GM12892 (cell line): Measurements from ENCODE around the gene FIP1L1. TPM values are rescaled to one million over a fixed set of nuclear protein-coding genes. Genes with fewer than 3 reads are reported as not detected.
A peak's percentile ranks its signal among the peaks of the same experiment; 100 is the strongest.
"Not testable (repeated sequence)": the region's sequence is repeated elsewhere in the genome, so short reads cannot be mapped to it uniquely, and the experiment has no call there.

Experiments
- DNase-seq: peaks from one replicate; pipeline ENCODE4 v3.0.0; 2011; ENCODE audit not compliant: insufficient read length
- FAIRE-seq: peaks from 2 replicates; lab custom pipeline; 2011; peaks lifted over from hg19 to GRCh38; lab: Jason Lieb, UNC
- POLR2A ChIP-seq: IDR thresholded peaks from 2 replicates; pipeline ENCODE4 v1.6.1; 2011; ENCODE audit warnings: low read depth, low read length, control low read depth
- POLR2AphosphoS5 ChIP-seq: IDR thresholded peaks from 2 replicates; pipeline ENCODE4 v1.6.1; 2011; ENCODE audit warnings: low read depth, low read length, control low read depth
- TAF1 ChIP-seq: IDR thresholded peaks from 2 replicates; pipeline ENCODE4 v1.6.1; 2011; ENCODE audit warnings: low read depth, mild to moderate bottlenecking, control low read depth, low read length, borderline replicate concordance
- polyA plus RNA-seq: library from polyadenylated mRNA; unstranded; fragments of >200 nt; gene quantifications from one replicate; pipeline ENCODE4 v1.2.1, GENCODE V29; 2012; ENCODE audit warnings: missing spikeins, inconsistent platforms; ENCODE audit not compliant: missing spikeins

The FIP1L1 gene, protein sequence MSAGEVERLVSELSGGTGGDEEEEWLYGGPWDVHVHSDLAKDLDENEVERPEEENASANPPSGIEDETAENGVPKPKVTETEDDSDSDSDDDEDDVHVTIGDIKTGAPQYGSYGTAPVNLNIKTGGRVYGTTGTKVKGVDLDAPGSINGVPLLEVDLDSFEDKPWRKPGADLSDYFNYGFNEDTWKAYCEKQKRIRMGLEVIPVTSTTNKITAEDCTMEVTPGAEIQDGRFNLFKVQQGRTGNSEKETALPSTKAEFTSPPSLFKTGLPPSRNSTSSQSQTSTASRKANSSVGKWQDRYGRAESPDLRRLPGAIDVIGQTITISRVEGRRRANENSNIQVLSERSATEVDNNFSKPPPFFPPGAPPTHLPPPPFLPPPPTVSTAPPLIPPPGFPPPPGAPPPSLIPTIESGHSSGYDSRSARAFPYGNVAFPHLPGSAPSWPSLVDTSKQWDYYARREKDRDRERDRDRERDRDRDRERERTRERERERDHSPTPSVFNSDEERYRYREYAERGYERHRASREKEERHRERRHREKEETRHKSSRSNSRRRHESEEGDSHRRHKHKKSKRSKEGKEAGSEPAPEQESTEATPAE
- polyA plus RNA-seq, result 59.0 TPM

- TF ChIP-seq TAF1 (peak; percentile 55; the same call in 1 of the 2 replicates), POLR2A (peak; percentile 91), POLR2AphosphoS5 (peak; percentile 85)
- FAIRE-seq (peak; percentile 100), DNase-seq (peak; percentile 87)
These were observed at the start of gene FIP1L1 for GRCh38 chr4:53377319-53378170. Gene FIP1L1 (plus strand): TSS chr4:53377641. CDS start chr4:53377839, 198 bp downstream.

DNA sequence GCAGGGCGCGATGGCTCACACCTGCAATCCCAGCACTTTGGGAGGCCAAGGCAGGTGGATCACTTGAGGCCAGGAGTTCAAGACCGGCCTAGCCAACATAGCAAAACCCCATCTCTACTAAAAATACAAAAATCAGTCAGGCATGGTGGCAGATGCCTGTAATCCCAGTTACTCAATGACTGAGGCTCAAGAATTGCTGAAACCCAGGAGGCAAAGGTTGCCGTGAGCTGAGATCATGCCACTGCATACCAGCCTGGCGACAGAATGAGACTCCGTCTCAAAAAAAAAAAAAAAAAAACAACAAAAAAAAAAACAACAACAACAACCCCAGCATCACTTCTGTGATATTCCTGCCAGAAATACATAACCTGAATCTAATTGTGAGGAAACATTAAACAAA lies 42.5 kb upstream of the FIP1L1 start:
- DNase-seq, FAIRE-seq: not testable (repeated sequence)

DNA sequence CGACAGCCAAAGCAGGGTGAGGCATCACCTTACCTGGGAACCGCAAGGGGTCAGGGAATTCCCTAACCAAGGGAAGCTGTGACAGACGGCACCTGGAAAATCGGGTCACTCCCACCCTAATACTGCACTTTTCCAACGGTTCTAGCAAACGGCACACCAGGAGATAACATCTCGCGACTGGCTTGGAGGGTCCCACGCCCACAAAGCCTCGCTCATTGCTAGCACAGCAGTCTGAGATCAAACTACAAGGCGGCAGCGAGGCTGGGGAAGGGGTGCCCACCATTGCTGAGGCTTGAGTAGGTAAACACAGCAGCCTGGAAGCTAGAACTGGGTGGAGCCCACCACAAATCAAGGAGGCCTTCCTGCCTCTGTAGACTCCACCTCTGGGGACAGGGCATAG lies 37.3 kb upstream of the FIP1L1 start:
- not testable (repeated sequence) for FAIRE-seq, DNase-seq

DNA sequence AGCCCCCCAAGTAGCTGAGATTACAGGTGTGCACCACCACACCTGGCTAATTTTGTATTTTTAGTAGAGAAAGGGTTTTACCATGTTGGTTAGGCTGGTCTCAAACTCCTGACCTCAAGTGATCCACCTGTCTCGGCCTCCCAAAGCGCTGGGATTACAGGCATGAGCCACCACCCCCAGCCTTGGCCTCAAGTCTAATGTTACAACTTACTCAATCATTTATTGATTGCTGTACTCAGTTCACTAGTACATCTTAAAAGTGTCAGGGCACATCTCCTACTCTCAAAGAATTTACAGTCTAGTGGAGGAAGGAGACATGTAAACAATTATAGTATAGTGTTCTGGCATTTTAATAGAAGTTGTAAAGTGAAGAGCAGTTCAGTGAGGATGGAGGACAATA lies 31.0 kb upstream of the FIP1L1 start:
- not testable (repeated sequence) for FAIRE-seq

DNA sequence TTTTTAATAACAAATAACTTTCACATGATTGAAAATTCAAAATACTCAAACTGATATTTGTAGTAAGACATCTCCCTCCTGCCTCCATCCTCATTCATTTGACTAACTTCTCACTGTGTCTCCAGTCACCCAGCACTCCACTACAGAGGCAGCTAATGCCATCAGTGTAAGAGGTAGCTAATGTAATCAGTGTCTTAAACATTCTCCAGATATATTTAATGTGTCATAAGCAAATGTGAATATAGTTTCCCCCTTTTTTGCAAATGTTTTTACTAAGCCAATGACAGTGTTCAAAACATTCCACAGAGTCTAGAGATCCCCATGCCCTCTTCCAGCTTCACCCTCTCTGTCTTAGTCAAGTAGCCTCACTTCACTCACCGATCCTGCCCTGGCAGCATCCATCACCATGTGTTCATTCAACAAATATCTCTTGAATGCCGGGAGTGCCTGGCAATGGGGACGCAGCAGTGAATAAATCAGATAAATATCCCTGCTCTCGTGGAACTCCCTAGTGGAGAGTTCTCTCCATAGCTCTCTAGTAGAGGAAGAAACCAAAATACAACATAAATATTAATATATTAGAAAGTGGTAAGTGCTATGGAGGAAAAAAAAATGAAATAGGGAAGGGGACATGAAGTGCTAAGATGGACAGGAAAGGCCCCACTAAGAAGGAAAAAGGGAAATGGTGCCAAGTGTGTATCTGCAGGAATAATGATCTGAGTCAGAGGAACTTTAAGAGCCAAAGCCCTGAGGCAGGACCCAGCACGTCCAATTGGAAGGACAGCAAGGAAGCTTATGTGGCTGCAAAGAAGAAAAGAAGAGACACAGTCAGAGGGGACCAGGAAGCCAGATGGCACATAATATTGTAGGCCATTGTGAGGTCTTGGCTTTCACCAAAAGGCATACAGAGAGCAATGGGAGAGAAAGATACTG lies 30.3 kb upstream of the FIP1L1 start:
- no peak for DNase-seq
- no peak for FAIRE-seq
- TF ChIP-seq POLR2A, result no peak
- TF ChIP-seq TAF1, result no peak
- TF ChIP-seq POLR2AphosphoS5, result no peak

More for the DNA sequence above, 31.0 kb upstream of the FIP1L1 start:
- DNase-seq, result not testable (repeated sequence)

DNA sequence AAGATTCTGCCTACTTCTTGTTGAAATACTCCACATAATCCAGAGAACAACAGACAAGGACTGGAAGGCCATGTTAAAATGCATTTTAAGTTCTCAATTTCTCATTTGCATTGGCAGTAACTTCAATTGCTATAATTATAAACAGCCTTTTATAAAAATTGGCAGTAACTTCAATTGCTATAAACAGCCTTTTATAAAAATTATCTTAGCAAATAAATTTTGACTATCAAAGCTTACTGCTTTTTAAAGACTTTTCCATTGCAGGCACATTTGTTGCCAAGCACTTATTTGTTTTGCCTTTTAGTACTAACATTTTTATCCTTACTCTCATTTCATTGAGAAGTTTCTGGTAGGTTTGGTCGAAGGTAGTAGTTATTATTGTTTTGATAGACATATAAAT lies 29.4 kb upstream of the FIP1L1 start:
- DNase-seq, result no peak
- FAIRE-seq, result no peak
- TF ChIP-seq POLR2AphosphoS5 (no peak), POLR2A (no peak), TAF1 (no peak)

GRCh38 chr4:53349091-53349491 lies 28.4 kb upstream of the FIP1L1 start:
- DNase-seq (no peak), FAIRE-seq (no peak)
- TF ChIP-seq TAF1, result no peak
- TF ChIP-seq POLR2AphosphoS5, result no peak
- no peak for TF ChIP-seq POLR2A

DNA sequence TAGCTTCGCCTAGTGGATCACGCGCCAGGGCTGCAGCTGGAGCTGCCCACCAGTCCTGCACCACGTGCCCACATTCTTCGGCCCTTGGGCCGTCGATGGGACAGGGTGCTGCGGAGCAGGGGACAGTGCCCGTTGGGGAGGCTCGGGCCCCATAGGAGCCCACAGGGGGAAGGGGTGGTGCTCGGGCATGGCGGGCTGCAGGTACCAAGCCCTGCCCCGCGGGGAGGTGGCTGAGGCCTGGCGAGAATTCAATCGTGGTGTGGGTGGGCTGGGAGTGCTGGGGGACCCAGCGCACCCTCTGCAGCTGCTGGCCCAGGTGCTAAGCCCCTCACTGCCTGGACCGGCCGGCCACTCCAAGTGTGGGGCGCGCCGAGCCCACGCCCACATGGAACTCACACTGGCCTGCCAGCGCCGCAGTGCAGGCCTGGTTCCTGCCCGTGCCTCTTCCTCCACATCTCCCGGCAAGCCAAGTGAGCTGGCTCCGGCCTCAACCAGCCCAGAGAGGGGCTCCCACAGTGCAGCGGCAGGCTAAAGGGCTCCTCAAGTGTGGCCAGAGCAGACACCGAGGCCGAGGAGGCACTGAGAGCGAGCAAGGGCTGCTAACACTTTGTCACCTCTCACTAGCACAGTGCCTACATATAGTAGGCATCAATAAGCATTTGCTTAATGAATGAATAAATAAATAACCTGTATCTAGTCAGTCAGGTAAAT lies 23.3 kb upstream of the FIP1L1 start:
- TF ChIP-seq TAF1 (no peak), POLR2A (no peak), POLR2AphosphoS5 (no peak)
- DNase-seq, result no peak
- FAIRE-seq, result no peak

GRCh38 chr4:53355930-53356521 lies 21.4 kb upstream of the FIP1L1 start:
- DNase-seq (no peak), FAIRE-seq (no peak)
- TF ChIP-seq POLR2AphosphoS5, result no peak
- no peak for TF ChIP-seq TAF1

DNA sequence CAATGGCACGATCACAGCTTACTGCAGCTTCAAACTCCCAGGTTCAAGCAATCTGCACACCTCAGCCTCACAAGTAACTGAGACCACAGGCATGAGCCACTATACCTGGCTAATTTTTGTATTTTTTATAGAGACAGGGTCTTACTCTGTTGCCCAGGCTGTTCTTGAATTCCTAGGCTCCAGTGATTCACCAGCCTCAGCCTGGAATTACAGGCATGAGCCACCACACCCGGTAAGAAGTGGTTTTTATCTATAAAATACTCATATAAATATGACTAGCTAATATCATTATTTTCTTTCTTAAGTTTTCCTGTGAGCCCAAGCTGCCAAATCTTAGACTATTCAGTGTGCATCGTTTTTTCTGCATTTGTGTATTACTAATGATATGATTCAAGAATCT lies 16.0 kb upstream of the FIP1L1 start:
- FAIRE-seq, result no peak
- DNase-seq, result no peak
- TF ChIP-seq POLR2A (no peak), POLR2AphosphoS5 (no peak), TAF1 (no peak)
